Stimulated activated effector memory CD8-positive, alpha-beta T cell treated with anti-CD3 and anti-CD28 coated beads, Interleukin-12 subunit alpha, Interleukin-12 subunit beta, amount 100 ng/mL, for 72 hours (primary cell): ENCODE measurements around the gene YAP1.

ENCODE experiments used
- ATAC-seq: fragments of 150-1000 bp; cut with Tn5 transposase; 2 replicates; pipeline ENCODE4 v1.10.0; 2021
- DNase-seq, 2 donors: peaks; one replicate each; pipeline ENCODE4 v3.0.0; 2021 to 2022; ENCODE audit warnings: low spot score in 2 of 2
- H3K27ac Mint-ChIP-seq: one replicate; pipeline ENCODE4 v1.8.0; 2022; ENCODE audit warnings: mild to moderate bottlenecking, mixed read lengths
- H3K36me3 Mint-ChIP-seq: one replicate; pipeline ENCODE4 v1.8.0; 2022; ENCODE audit warnings: mild to moderate bottlenecking, mixed read lengths
- H3K4me1 Mint-ChIP-seq: one replicate; pipeline ENCODE4 v1.8.0; 2022; ENCODE audit warnings: mixed read lengths
- H3K4me3 Mint-ChIP-seq: one replicate; pipeline ENCODE4 v1.8.0; 2022; ENCODE audit warnings: mild to moderate bottlenecking, mixed read lengths
- H3K9me3 Mint-ChIP-seq: one replicate; pipeline ENCODE4 v1.8.0; 2022; ENCODE audit warnings: mixed read lengths

YAP1 gene

GRCh38 chr11:102168481-102168880, 58.2 kb downstream of the YAP1 start:
- Mint-ChIP-seq H3K4me1 (no peaks in the 10 kb centered on the region), H3K4me3 (no peak overlapping the region), H3K36me3 (no peaks in the 10 kb centered on the region), H3K27ac (no peak overlapping the region), H3K9me3 (no peaks in the 10 kb centered on the region)
- no peak for ATAC-seq
- no peak for DNase-seq

- DNase-seq, result no peak
- ATAC-seq, result no peak
- H3K9me3 Mint-ChIP-seq, result peaks cover under 1% of the 10 kb centered on the region
- H3K4me1 Mint-ChIP-seq, result no peaks in the 10 kb centered on the region
- H3K27ac Mint-ChIP-seq, result no peak overlapping the region
- no peaks in the 10 kb centered on the region for H3K36me3 Mint-ChIP-seq
- H3K4me3 Mint-ChIP-seq, result no peak overlapping the region
Measured at GRCh38 chr11:102171101-102171500, 60.9 kb downstream of the YAP1 start.

- Mint-ChIP-seq H3K9me3 (peaks cover 3% of the 10 kb centered on the region), H3K4me1 (no peaks in the 10 kb centered on the region), H3K27ac (no peak overlapping the region), H3K36me3 (no peaks in the 10 kb centered on the region), H3K4me3 (no peak overlapping the region)
- DNase-seq (no peak), ATAC-seq (no peak)
Measured at GRCh38 chr11:102172127-102172848, 62.0 kb downstream of the YAP1 start.

GRCh38 chr11:102177126-102177525, 66.9 kb downstream of the YAP1 start:
- H3K4me1 Mint-ChIP-seq, result no peaks in the 10 kb centered on the region
- H3K9me3 Mint-ChIP-seq, result peaks cover 3% of the 10 kb centered on the region
- H3K4me3 Mint-ChIP-seq, result no peak overlapping the region
- H3K27ac Mint-ChIP-seq, result no peak overlapping the region
- no peak for DNase-seq
- no peak for ATAC-seq
- no peaks in the 10 kb centered on the region for H3K36me3 Mint-ChIP-seq

GRCh38 chr11:102177974-102178631, 67.9 kb downstream of the YAP1 start:
- Mint-ChIP-seq H3K4me3 (no peak overlapping the region), H3K27ac (no peak overlapping the region), H3K4me1 (no peaks in the 10 kb centered on the region), H3K9me3 (peaks cover 3% of the 10 kb centered on the region), H3K36me3 (no peaks in the 10 kb centered on the region)
- DNase-seq (no peak), ATAC-seq (peak; percentile 62)

GRCh38 chr11:102179371-102179770, 69.1 kb downstream of the YAP1 start:
- Mint-ChIP-seq H3K9me3 (peaks cover 3% of the 10 kb centered on the region), H3K4me1 (no peaks in the 10 kb centered on the region), H3K4me3 (no peak overlapping the region), H3K36me3 (no peaks in the 10 kb centered on the region), H3K27ac (no peak overlapping the region)
- no peak for ATAC-seq
- no peak for DNase-seq

- H3K4me3 Mint-ChIP-seq, result no peak overlapping the region
- DNase-seq (no peak), ATAC-seq (no peak)
- no peaks in the 10 kb centered on the region for H3K4me1 Mint-ChIP-seq
- no peaks in the 10 kb centered on the region for H3K9me3 Mint-ChIP-seq
- H3K27ac Mint-ChIP-seq, result no peak overlapping the region
- H3K36me3 Mint-ChIP-seq, result no peaks in the 10 kb centered on the region
Measured at GRCh38 chr11:102184269-102184987, 74.2 kb downstream of the YAP1 start.

- no peak overlapping the region for H3K4me3 Mint-ChIP-seq
- DNase-seq (no peak), ATAC-seq (no peak)
- no peaks in the 10 kb centered on the region for H3K4me1 Mint-ChIP-seq
- no peaks in the 10 kb centered on the region for H3K9me3 Mint-ChIP-seq
- no peaks in the 10 kb centered on the region for H3K36me3 Mint-ChIP-seq
- H3K27ac Mint-ChIP-seq, result no peak overlapping the region
Measured at GRCh38 chr11:102186551-102187191, 76.4 kb downstream of the YAP1 start.

GRCh38 chr11:102187416-102188151, 77.3 kb downstream of the YAP1 start:
- Mint-ChIP-seq H3K9me3 (no peaks in the 10 kb centered on the region), H3K36me3 (no peaks in the 10 kb centered on the region), H3K4me1 (no peaks in the 10 kb centered on the region), H3K27ac (no peak overlapping the region), H3K4me3 (no peak overlapping the region)
- DNase-seq (no peak), ATAC-seq (no peak)

GRCh38 chr11:102188488-102188887, 78.2 kb downstream of the YAP1 start:
- Mint-ChIP-seq H3K27ac (no peak overlapping the region), H3K36me3 (no peaks in the 10 kb centered on the region), H3K9me3 (no peaks in the 10 kb centered on the region), H3K4me1 (no peaks in the 10 kb centered on the region), H3K4me3 (no peak overlapping the region)
- DNase-seq (no peak), ATAC-seq (no peak)

- Mint-ChIP-seq H3K4me3 (no peak overlapping the region), H3K36me3 (no peaks in the 10 kb centered on the region), H3K9me3 (no peaks in the 10 kb centered on the region), H3K4me1 (no peaks in the 10 kb centered on the region), H3K27ac (no peak overlapping the region)
- no peak for DNase-seq
- no peak for ATAC-seq
Measured at GRCh38 chr11:102191832-102192231, 81.6 kb downstream of the YAP1 start.

GRCh38 chr11:102192349-102193066, 82.3 kb downstream of the YAP1 start:
- no peaks in the 10 kb centered on the region for H3K36me3 Mint-ChIP-seq

GRCh38 chr11:102194257-102194656, 84.0 kb downstream of the YAP1 start:
- ATAC-seq (no peak), DNase-seq (no peak)
- no peak overlapping the region for H3K4me3 Mint-ChIP-seq
- no peaks in the 10 kb centered on the region for H3K36me3 Mint-ChIP-seq
- no peaks in the 10 kb centered on the region for H3K4me1 Mint-ChIP-seq
- H3K9me3 Mint-ChIP-seq, result no peaks in the 10 kb centered on the region
- H3K27ac Mint-ChIP-seq, result no peak overlapping the region

More at GRCh38 chr11:102192349-102193066, 82.3 kb downstream of the YAP1 start:
- no peaks in the 10 kb centered on the region for H3K9me3 Mint-ChIP-seq
- no peak overlapping the region for H3K4me3 Mint-ChIP-seq
- DNase-seq, result no peak
- H3K27ac Mint-ChIP-seq, result no peak overlapping the region
- H3K4me1 Mint-ChIP-seq, result no peaks in the 10 kb centered on the region
- no peak for ATAC-seq

GRCh38 chr11:102194990-102195389, 84.7 kb downstream of the YAP1 start:
- no peak for DNase-seq
- no peak overlapping the region for H3K27ac Mint-ChIP-seq
- no peak overlapping the region for H3K4me3 Mint-ChIP-seq
- no peaks in the 10 kb centered on the region for H3K4me1 Mint-ChIP-seq
- no peaks in the 10 kb centered on the region for H3K36me3 Mint-ChIP-seq
- H3K9me3 Mint-ChIP-seq, result no peaks in the 10 kb centered on the region
- no peak for ATAC-seq
